ENCODE results near the gene TBPL2. TPM values are rescaled to one million over a fixed set of nuclear protein-coding genes. Genes with fewer than 3 reads are reported as not detected.
"Not testable (repeated sequence)": the region's sequence is repeated elsewhere in the genome, so short reads cannot be mapped to it uniquely, and the experiment has no call there.

The TBPL2 gene
- polyA plus RNA-seq (2013, experiment 1 of 2; ENCODE audit: insufficient read length): not detected
- polyA plus RNA-seq (2013, experiment 2 of 2; ENCODE audit: insufficient read length): not detected

DNA sequence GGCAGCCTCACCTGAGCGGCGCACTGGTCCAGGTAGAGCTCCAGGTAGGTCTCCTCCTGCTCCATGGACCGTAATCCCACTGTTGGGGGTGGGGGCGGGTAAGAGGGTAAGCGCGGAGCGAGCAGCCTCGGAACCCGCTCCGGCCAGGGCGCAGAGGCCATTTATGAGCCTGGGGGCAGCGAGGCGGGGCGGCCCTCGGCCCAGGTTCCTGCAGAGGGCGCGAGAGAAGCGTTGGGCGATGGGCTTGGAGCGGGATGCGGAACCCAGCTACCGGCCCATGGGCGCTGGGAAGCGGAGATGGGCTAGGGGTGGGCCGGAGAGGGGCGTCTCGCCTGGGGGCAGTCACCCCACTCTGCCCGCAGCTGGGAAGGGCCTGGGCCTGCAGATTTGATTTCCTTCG lies at the start of gene TBPL2:
Gene TBPL2, minus strand, starts transcription at position 232 of the 400 bp plus-strand sequence. Its CDS starts 167 bp downstream, at position 65.
- DNase-seq: no peak

DNA sequence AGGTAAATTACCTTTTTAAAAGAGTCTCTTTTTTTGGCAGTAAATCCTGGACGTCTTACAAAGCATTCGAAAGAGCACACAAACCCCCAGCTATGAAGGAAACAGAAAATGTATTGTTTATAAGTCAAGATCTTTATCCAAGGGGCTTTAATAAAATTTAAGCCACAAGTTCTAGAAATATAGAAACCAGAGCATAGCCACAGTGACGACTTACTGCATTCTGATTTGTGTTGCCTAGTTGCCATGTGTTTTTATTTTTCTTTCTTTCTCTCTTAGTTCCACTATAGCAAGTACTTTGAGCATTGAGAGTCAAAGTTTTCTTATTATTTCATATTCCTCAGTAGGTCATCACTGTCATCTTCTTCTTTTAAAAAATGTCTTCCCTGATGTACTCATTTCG lies 47.8 kb upstream of the TBPL2 start:
- DNase-seq: no peak

DNA sequence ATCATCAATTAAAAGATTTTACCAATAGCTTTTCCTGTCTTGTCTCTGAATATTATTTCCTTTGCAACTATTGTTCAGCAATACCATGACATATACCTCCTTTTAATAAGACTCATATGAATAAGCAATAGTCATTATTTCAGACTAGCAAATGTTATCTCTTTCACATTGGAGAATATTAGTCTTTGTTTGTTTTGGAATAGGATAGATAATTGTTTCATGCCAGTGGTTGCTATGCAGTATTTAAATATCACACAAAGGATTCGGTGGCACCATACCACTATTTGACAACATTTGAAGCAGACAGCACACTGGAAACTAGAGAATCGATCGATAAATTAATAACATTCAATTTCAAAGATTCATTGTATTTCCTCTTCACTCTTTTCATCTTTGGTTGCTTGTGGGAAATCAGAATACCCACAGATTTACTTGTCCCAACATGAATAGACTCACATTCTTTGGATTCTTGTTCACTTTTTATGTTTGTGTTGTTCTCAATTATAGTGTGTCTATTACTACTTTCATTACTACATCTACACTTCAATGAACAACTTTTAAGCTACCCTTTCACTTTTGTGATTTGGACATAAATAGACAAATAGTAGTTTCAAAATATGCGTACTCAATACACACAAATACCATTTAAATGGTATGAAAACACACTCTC lies 42.7 kb upstream of the TBPL2 start:
- peak; percentile 5 for DNase-seq

DNA sequence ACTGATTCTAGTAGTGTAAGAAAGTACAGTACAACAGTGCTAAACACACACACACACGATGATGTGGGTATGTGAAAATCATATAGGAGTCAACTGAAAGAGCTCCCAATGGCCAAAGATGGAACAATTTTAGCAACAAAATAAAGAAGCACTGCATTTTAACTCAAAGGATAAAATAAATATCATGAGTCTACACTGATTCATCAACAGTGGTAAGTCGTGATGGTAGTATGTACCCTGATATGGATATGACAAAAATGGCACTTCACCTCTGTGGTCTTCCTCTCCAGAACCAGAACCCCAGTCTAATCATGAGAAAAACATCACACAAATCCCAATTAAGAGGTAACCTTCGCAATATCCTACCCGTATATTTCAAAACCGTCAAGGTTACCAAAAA lies 41.4 kb upstream of the TBPL2 start:
- no peak for DNase-seq

DNA sequence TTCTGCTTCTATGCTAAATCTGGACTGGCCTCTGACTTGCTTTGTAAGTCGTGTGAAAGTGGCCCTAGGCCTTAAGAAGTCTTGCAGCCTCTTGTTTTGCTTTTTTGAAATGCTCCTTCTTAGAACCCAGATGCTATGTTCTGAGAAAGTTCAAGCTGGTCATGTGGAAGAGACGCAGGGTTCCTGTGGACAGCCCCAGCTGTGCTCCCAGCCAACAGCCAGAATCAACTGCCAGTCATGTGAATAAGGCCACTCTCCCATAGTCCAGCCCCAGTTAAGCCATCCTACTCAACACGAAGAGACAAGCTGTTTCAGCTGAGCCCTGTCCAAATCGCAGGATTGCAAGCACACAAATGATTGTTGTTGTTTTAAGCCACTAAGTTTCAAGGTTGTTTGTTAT lies 37.3 kb upstream of the TBPL2 start:
- no peak for DNase-seq

DNA sequence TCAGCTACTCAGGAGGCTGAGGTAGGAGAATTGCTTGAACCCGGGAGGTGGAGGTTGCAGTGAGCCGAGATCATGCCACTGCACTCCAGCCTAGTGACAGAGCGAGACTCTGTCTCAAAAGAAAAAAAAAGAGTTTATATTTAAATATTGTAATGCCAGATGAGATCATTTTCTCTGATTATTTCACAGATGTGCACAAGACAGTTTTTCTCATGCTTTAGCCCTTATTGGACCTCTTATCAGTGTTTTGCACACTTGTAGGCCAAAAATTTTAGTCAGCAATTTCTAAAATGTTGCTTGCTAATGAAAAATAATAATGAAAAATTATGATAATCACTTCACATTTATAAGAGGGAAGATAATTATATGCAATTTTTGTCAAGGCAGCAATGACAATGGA lies 36.0 kb upstream of the TBPL2 start:
- DNase-seq: not testable (repeated sequence)

DNA sequence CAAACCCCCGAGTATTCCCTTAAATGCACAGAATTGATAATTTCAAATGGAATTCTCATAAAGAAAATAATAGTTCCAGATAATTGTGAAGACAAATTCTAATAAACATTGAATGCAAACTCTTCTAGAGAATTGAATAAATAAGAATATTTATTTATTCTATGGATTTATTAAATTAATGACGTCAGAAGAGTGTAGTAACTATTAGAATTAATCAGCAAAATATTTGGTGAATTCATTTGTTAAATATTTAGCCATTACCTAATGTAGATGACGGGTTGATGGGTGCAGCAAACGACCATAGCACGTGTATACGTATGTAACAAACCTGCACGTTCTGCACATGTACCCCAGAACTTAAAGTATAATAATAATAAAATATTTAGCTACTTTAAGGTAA lies 33.4 kb upstream of the TBPL2 start:
- DNase-seq: no peak

DNA sequence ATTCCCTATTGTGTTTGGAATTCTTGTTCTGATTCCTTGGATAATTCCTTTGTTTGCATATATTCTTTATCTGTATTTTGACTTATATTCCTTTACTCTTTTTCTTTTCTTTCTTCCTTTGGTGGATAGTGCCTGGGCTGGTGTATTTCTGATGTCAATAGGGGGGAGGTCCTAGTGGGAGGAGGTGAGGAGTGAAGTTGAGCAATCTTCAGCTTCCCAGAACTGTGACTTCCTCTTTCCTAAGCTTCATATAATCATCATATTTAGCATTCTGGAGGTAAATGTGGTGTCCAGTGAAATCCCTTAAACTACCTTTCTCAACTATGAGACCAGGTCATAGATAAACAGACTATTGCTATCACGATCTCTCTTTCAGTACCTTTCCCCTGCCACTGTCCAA lies 29.6 kb upstream of the TBPL2 start:
- no peak for DNase-seq

DNA sequence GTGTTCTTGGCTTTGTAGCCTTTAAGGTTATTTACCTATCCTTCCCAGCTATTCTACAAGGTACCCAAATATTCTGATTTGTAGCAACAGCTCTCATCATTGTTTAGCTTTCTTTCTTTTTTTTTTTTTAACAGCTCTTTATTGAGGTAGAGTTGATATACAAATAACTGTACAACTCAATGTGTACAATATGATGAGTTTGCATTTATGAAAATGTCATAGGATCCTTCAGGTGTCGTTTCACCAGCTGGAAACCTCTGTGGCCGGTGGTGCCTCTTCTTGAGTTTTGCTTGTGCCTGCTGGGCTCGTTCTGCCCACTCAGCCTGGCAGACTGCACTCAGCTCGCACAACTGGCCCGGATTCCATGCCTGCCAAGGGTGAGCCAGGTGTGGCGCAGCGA lies 26.9 kb upstream of the TBPL2 start:
- DNase-seq: no peak

DNA sequence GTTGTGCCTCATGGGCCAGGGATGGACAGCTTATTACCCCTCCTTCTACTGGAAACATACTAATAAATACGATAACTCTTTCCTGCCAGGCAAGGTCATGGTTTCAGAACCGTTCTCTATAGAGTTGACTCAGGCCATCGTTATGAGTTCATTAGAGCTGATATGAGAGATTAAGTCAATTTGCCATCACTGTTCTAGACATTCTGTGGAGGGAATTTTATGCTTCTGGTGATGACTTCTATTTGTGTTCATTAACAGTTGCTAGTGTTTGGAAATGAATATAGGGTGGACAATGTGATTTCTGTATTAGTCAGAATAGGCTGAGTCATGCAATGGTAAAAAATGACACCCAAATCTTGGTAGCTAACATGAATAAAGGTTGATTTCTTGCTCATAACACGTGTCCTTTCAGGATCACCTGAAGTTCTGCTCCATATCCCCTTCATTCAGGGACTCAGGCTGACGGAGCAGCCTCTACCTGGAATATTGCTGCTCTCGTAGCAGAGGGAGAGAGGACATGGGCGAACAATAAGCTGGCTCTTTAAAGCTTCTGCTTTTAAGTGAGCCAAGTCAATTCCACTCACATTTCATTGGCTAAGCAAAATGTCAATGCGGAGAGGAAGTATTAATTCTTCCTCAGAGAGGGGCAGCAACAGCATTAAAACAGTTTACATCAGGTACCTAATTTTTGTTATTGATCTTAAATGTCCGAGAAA lies 18.5 kb upstream of the TBPL2 start:
- peak; percentile 44 for DNase-seq

DNA sequence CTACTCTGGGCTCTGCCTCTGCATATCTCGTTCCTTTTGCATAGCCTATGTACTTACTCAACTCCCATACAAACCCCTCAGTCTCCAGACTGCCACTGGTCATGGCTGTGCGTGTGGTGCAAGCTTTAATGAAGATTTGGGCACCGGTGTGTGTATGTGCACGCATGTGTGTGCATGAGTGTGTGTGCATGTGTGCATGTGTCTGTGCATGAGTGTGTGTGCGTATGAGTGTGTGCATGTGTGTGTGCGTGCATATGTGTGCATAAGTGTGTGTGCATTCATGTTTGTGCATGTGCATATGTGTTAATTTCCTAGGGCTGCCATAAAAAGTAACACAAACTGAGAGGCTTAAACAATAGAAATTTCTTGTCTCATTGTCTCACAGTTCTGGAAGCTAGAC lies 17.1 kb upstream of the TBPL2 start:
- DNase-seq: no peak

DNA sequence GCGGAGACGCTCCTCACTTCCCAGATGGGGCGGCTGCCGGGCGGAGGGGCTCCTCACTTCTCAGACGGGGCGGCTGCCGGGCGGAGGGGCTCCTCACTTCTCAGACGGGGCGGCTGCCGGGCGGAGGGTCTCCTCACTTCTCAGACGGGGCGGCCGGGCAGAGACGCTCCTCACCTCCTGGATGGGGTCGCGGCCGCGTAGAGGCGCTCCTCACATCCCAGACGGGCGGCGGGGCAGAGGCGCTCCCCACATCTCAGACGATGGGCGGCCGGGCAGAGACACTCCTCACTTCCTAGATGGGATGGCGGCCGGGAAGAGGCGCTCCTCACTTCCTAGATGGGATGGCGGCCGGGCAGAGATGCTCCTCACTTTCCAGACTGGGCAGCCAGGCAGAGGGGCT lies 16.0 kb upstream of the TBPL2 start:
- not testable (repeated sequence) for DNase-seq

DNA sequence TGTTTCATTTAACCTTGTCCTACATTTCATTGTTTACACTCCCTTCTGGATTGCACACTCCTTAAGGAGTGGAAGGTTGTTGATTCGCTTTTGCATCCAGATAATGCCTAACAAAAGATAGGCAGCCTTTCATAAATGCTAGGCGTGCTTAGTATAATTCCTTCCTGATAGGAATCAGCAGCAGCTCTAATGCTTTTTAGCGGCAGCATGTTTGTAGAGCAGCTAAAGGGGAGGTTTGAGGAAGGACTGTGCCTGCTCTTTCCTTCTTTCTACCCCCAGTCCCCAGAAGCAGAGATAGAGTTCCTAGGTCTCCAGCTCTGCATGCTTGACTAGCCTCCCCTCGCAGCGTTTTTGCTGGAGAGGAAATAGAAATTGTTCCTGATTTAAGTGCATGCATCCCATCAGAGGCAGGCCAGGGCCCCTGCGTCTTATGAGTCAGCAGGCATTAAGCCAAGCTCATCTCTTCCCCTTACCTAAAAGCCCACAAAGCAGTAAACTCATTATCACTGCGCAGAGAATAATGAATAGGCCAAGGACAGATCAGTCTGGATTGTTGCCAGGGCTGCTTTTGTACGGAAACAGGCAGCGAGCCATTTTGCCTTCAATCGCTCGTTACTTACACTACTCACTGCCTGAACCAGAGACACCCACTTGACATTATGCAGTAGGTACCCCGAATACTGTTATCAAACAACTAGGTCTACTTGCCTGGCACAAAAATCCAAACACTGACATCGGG lies 14.0 kb upstream of the TBPL2 start:
- DNase-seq: peak; percentile 54

DNA sequence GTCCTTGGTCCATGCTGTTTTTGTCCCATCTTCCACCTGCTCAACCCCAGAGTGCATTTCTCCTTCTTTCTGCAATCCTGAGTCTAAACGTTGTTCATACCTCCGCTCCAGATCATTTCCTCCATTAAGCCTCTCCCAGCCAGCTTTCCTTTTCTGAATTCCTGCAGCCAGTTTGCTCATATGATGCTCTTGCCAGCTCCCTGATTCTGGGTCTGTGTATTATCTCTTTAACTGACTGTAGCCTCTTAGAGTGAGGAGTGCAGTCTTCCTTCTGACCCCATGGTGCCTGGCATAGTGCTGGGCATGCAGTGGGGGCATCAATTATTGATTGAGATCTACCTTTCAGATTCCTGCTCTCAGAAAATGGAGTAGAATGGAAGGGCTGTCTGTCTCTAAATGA lies 11.5 kb upstream of the TBPL2 start:
- no peak for DNase-seq

DNA sequence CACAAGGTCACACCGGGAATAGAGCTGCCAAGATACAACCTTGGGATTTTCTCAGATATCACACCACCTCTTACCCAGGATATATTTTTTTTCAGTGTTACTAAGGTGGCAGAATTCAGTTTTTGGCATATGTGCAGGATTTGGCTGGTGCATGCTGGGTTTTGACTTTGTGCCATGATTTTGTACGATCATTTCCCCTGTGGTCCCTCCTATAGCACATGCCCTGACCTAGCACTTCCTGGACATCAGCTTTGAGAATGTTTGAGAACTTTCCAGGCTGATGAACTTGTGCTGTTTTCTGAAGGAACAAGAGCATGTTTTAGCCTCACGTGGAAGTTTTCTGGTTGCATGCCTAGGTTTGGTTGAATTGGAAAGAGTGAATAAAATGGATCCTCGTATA lies 11.0 kb upstream of the TBPL2 start:
- DNase-seq: no peak

DNA sequence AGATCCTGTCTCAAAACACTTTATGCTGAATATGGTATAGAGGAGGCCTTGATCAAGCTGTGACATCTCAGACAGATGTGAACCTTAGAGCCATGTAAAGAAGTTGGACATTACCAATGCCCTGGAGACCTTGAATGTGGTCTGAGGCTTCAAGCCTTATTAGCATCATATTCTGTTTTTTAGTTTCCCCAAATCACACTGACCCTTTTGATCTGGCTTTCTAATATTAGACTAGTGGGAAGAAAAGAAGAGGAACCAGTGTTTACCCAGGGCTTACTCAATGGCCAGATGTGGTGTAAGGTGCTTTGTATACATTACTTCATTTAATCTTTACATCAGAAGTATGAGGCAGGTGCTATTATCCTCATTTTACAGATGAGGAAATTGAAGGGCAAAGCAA lies 10.6 kb upstream of the TBPL2 start:
- DNase-seq: no peak

DNA sequence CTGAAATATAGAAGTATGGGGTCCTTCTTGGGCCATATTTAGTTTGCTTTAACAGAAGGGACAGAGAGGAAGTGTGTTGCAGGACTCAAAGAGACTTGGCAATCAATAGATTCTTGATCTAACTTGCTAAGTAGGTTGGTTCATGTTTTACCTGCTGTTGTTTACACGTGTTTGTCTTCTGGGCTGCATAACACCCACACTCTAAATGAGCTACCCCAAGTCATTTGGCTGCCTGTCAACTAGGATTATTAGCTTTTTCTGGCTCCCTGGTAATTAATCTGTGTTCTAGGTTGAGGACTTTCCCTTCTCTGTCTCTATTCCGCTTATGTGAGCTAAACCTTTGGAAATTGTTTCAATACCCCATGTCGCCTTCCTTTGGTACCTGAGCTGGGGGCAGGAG lies 10.1 kb upstream of the TBPL2 start:
- DNase-seq: no peak

DNA sequence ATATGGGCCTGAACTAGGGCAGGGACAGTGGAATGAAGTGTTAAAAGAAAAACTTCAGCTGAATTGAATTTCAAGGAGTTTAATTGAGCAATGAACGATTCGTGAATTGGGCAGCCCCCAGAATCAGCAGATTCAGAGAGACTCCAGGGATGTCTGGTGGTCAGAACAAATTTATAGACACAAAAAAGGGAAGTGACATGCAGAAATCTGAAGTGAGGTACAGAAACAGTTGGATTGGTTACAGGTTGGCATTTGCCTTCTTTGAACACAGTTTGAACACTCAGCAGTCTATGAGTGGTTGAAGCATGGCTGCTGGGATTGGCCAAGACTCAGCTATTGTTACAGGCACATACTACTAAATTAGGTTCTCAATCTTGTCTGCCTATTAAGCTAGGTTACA lies 9.7 kb upstream of the TBPL2 start:
- no peak for DNase-seq

DNA sequence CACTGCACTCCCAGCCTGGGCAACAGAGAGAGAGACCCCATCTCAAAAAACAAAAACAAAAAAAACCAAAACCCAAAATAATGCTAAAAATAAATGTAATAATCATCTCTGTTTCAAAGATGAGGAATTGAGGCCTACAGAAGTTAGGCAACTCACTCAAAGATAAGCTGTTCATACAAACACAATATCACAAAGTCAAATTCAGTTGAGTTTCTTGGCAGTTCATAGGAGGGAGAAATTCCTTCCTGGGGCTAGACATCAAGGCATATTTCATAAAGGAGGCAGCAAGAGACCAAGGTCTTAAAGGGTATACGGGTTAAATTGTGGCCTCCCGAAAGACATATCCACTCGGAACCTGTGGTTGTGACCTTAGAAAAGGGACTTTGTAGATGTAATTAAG lies 8.7 kb upstream of the TBPL2 start:
- DNase-seq: no peak

DNA sequence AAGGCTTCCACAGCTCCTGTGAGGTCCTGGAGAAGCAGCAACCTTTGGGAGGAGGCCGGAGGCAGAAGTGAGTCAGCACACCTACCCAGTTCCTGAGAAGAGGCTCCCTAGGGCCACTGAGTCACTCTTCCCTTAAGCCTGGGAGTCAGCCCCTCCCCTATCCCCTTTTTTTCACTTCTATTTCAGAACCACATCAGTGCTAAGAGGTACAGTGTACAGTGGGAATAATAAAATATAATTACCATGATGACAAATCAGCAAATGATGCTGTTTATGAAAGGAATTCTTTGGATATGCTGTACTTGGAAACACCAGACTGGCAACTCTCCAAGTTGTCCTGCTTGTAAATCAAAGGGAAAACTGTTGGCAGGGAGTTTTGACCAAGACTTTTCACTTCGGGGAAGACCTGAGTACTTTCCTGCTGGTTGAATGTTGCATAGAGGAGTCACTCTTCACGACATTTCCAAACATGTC lies 7.8 kb upstream of the TBPL2 start:
- peak; percentile 95 for DNase-seq

DNA sequence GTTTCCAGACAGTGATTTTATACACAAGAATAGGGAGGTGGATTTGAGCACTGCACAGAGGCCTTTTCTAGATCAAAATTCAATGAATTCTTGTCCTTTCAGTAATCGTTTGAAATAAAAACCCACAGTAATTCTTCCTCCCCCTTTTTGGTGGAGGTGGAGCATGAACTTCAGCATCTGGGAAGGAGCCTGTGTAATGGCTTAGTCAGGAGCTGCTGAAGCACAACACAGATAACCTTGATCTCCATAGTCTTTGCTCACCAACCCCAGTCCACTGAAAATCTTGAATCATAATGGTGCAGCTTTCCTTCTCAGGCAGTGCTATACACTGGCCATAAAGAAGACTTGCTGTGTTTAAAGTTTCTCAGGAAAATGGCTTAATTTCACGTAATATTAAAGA lies 6.4 kb upstream of the TBPL2 start:
- peak; percentile 72 for DNase-seq

DNA sequence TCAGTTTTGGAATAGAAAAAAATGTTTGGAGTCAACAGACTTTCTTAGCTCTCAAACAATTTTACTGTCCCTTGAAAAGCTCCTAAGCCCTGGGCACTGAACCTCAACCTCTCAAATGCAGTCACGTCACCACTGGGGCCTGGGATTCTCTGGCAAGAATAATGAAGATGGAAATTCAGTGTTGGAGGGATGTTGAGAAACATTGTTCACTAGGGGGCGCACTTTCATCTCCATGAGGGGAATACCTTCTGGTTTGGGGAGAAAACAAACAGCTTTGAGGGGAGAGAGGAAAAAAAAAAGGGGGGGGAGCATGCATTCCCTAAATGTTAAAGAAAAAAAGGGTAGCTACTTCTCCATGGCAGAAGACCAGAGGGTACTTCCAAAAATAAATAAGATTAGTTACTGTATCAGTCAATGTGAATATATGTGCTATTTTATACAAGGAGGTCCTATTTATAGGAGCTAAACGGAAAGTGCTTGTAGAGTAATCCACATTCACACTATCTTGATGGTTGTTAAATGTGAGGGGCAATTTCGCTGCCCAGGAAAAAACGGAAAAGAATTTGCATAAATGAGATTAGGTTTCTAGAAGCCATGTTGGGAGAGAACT lies 5.8 kb upstream of the TBPL2 start:
- DNase-seq: peak; percentile 74

DNA sequence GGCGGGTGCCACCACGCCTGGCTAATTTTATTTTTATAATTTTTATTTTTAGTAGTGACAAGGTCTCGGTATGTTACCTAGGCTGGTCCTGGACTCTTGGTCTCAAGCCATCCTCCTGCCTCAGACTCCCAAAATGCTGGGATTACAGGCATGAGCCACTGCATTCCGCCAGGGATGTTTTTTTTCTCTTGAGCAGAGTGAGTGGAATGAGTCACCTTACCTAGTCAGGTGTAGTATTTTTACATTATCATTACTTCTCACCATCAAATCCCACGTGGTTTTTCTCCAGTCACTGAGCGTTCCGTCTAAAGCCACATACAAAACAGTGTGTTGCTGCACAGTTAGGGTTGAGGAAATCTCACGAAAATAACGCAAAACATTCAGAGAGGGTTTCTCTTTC lies 870 bp upstream of the TBPL2 start:
- no peak for DNase-seq
